Activated naive CD4-positive, alpha-beta T cell treated with anti-CD3 and anti-CD28 coated beads, Interleukin-2, amount 10 ng/mL, durations not matched to agents 7 days and 5 days (primary cell): Measurements from ENCODE around the gene ST3GAL4.

Experiments used
- CTCF ChIA-PET: fragments of 350-600 bp; sonication (Branson Sonifier 250); formaldehyde crosslinking; loops from one replicate; lab custom pipeline; 2021; ENCODE audit warnings: antibody characterized with exemption; lab: Charles Lee
- DNase-seq: peaks from one replicate; pipeline ENCODE4 v3.0.0-alpha.2; 2020
- H3K27ac Mint-ChIP-seq: one replicate; pipeline ENCODE4 v1.8.0; 2021; ENCODE audit warnings: mild to moderate bottlenecking, moderate library complexity, mixed read lengths
- H3K27me3 Mint-ChIP-seq: one replicate; pipeline ENCODE4 v1.8.0; 2021; ENCODE audit warnings: mild to moderate bottlenecking, mixed read lengths
- H3K36me3 Mint-ChIP-seq: one replicate; pipeline ENCODE4 v1.8.0; 2021; ENCODE audit warnings: mixed read lengths
- H3K4me1 Mint-ChIP-seq: one replicate; pipeline ENCODE4 v1.8.0; 2021; ENCODE audit warnings: mixed read lengths
- H3K4me3 Mint-ChIP-seq: one replicate; pipeline ENCODE4 v1.8.0; 2021; ENCODE audit warnings: mild to moderate bottlenecking, moderate library complexity, mixed read lengths
- H3K9me3 Mint-ChIP-seq: one replicate; pipeline ENCODE4 v1.8.0; 2021; ENCODE audit warnings: mixed read lengths

Gene ST3GAL4

GRCh38 chr11:126400479-126400878 is 45.0 kb downstream of the ST3GAL4 start:
- Mint-ChIP-seq H3K9me3 (no peaks in the 10 kb centered on the region), H3K4me1 (no peaks in the 10 kb centered on the region), H3K4me3 (no peak overlapping the region), H3K27me3 (peaks cover 4% of the 10 kb centered on the region), H3K27ac (no peak overlapping the region), H3K36me3 (no peaks in the 10 kb centered on the region)
- CTCF ChIA-PET: no interaction called here
- no peak for DNase-seq

- H3K27ac Mint-ChIP-seq: no peak overlapping the region
Measured at GRCh38 chr11:126403022-126403581, 47.6 kb downstream of the ST3GAL4 start.

GRCh38 chr11:126403658-126404057 is 48.2 kb downstream of the ST3GAL4 start:
- no peak for DNase-seq
- CTCF ChIA-PET: no interaction called here
- Mint-ChIP-seq H3K9me3 (no peaks in the 10 kb centered on the region), H3K36me3 (no peaks in the 10 kb centered on the region), H3K27ac (no peak overlapping the region), H3K27me3 (peaks cover 4% of the 10 kb centered on the region), H3K4me3 (no peak overlapping the region), H3K4me1 (no peaks in the 10 kb centered on the region)

More at GRCh38 chr11:126403022-126403581, 47.6 kb downstream of the ST3GAL4 start:
- H3K4me3 Mint-ChIP-seq: no peak overlapping the region
- H3K36me3 Mint-ChIP-seq: no peaks in the 10 kb centered on the region
- peaks cover 4% of the 10 kb centered on the region for H3K27me3 Mint-ChIP-seq
- DNase-seq: no peak
- no peaks in the 10 kb centered on the region for H3K9me3 Mint-ChIP-seq
- no peaks in the 10 kb centered on the region for H3K4me1 Mint-ChIP-seq
- CTCF ChIA-PET: no interaction called here

GRCh38 chr11:126404367-126404766 is 48.9 kb downstream of the ST3GAL4 start:
- Mint-ChIP-seq H3K36me3 (no peaks in the 10 kb centered on the region), H3K4me1 (no peaks in the 10 kb centered on the region), H3K9me3 (no peaks in the 10 kb centered on the region), H3K4me3 (no peak overlapping the region), H3K27me3 (peaks cover 4% of the 10 kb centered on the region), H3K27ac (no peak overlapping the region)
- CTCF ChIA-PET: interaction anchor here (0.5 kb wide), 1 partner anchor 23 kb away, joined by 3 read pairs; no protein-coding TSS in a partner anchor
- DNase-seq: no peak

- no peak for DNase-seq
- Mint-ChIP-seq H3K27me3 (no peaks in the 10 kb centered on the region), H3K9me3 (no peaks in the 10 kb centered on the region), H3K4me1 (no peaks in the 10 kb centered on the region), H3K27ac (no peak overlapping the region), H3K4me3 (no peak overlapping the region), H3K36me3 (no peaks in the 10 kb centered on the region)
- CTCF ChIA-PET: interaction anchor here (1.1 kb wide), 1 partner anchor 13 kb away, joined by 3 read pairs; no protein-coding TSS in a partner anchor
Measured at GRCh38 chr11:126405374-126405773, 49.9 kb downstream of the ST3GAL4 start.

- H3K36me3 Mint-ChIP-seq: no peaks in the 10 kb centered on the region
- H3K4me3 Mint-ChIP-seq: no peak overlapping the region
- CTCF ChIA-PET: interaction anchor here (1.1 kb wide), 1 partner anchor 14 kb away, joined by 3 read pairs; no protein-coding TSS in a partner anchor
- H3K27me3 Mint-ChIP-seq: no peaks in the 10 kb centered on the region
- no peaks in the 10 kb centered on the region for H3K9me3 Mint-ChIP-seq
- no peak for DNase-seq
- H3K4me1 Mint-ChIP-seq: no peaks in the 10 kb centered on the region
- H3K27ac Mint-ChIP-seq: no peak overlapping the region
Measured at GRCh38 chr11:126405906-126406305, 50.4 kb downstream of the ST3GAL4 start.

GRCh38 chr11:126406368-126406767 is 50.9 kb downstream of the ST3GAL4 start:
- H3K27ac Mint-ChIP-seq: no peak overlapping the region
- H3K4me3 Mint-ChIP-seq: no peak overlapping the region

GRCh38 chr11:126407101-126407521 is 51.6 kb downstream of the ST3GAL4 start:
- no peak overlapping the region for H3K27ac Mint-ChIP-seq
- H3K36me3 Mint-ChIP-seq: no peaks in the 10 kb centered on the region
- H3K9me3 Mint-ChIP-seq: no peaks in the 10 kb centered on the region
- H3K4me3 Mint-ChIP-seq: no peak overlapping the region
- DNase-seq: no peak
- no peaks in the 10 kb centered on the region for H3K27me3 Mint-ChIP-seq
- CTCF ChIA-PET: no interaction called here
- H3K4me1 Mint-ChIP-seq: no peaks in the 10 kb centered on the region

More at GRCh38 chr11:126406368-126406767, 50.9 kb downstream of the ST3GAL4 start:
- no peaks in the 10 kb centered on the region for H3K36me3 Mint-ChIP-seq
- no peaks in the 10 kb centered on the region for H3K4me1 Mint-ChIP-seq
- H3K27me3 Mint-ChIP-seq: no peaks in the 10 kb centered on the region
- DNase-seq: no peak
- CTCF ChIA-PET: interaction anchor here (1.1 kb wide), 1 partner anchor 14 kb away, joined by 3 read pairs; no protein-coding TSS in a partner anchor
- H3K9me3 Mint-ChIP-seq: no peaks in the 10 kb centered on the region

- CTCF ChIA-PET: no interaction called here
- no peaks in the 10 kb centered on the region for H3K36me3 Mint-ChIP-seq
- no peaks in the 10 kb centered on the region for H3K4me1 Mint-ChIP-seq
- no peak overlapping the region for H3K4me3 Mint-ChIP-seq
- H3K27ac Mint-ChIP-seq: no peak overlapping the region
- H3K27me3 Mint-ChIP-seq: no peaks in the 10 kb centered on the region
- no peaks in the 10 kb centered on the region for H3K9me3 Mint-ChIP-seq
- DNase-seq: no peak
Measured at GRCh38 chr11:126407682-126408288, 52.3 kb downstream of the ST3GAL4 start.

GRCh38 chr11:126408496-126408895 is 53.0 kb downstream of the ST3GAL4 start:
- no peaks in the 10 kb centered on the region for H3K4me1 Mint-ChIP-seq
- H3K4me3 Mint-ChIP-seq: no peak overlapping the region
- H3K27ac Mint-ChIP-seq: no peak overlapping the region
- no peaks in the 10 kb centered on the region for H3K9me3 Mint-ChIP-seq
- no peaks in the 10 kb centered on the region for H3K27me3 Mint-ChIP-seq
- H3K36me3 Mint-ChIP-seq: no peaks in the 10 kb centered on the region
- CTCF ChIA-PET: no interaction called here
- DNase-seq: no peak

- Mint-ChIP-seq H3K27ac (peak overlapping the region; percentile 12), H3K9me3 (no peaks in the 10 kb centered on the region)
- CTCF ChIA-PET: no interaction called here
Measured at GRCh38 chr11:126408901-126409619, 53.6 kb downstream of the ST3GAL4 start.

GRCh38 chr11:126409620-126409985 is 54.1 kb downstream of the ST3GAL4 start:
- no peaks in the 10 kb centered on the region for H3K36me3 Mint-ChIP-seq
- no peak overlapping the region for H3K4me3 Mint-ChIP-seq
- no peaks in the 10 kb centered on the region for H3K27me3 Mint-ChIP-seq
- no peak for DNase-seq
- CTCF ChIA-PET: no interaction called here
- H3K9me3 Mint-ChIP-seq: no peaks in the 10 kb centered on the region
- H3K27ac Mint-ChIP-seq: no peak overlapping the region
- H3K4me1 Mint-ChIP-seq: no peaks in the 10 kb centered on the region

More at GRCh38 chr11:126408901-126409619, 53.6 kb downstream of the ST3GAL4 start:
- Mint-ChIP-seq H3K4me3 (no peak overlapping the region), H3K4me1 (no peaks in the 10 kb centered on the region), H3K27me3 (no peaks in the 10 kb centered on the region), H3K36me3 (no peaks in the 10 kb centered on the region)
- DNase-seq: no peak

- Mint-ChIP-seq H3K4me1 (no peaks in the 10 kb centered on the region), H3K9me3 (no peaks in the 10 kb centered on the region), H3K4me3 (no peak overlapping the region), H3K36me3 (no peaks in the 10 kb centered on the region), H3K27ac (no peak overlapping the region), H3K27me3 (no peaks in the 10 kb centered on the region)
- CTCF ChIA-PET: interaction anchor here (0.6 kb wide), 1 partner anchor 104 kb away, joined by 3 read pairs; no protein-coding TSS in a partner anchor
- DNase-seq: no peak
Measured at GRCh38 chr11:126410649-126411048, 55.2 kb downstream of the ST3GAL4 start.

- peaks cover 5% of the 10 kb centered on the region for H3K4me1 Mint-ChIP-seq
- CTCF ChIA-PET: interaction anchor here (1.1 kb wide), 1 partner anchor 68 kb away, joined by 3 read pairs; no protein-coding TSS in a partner anchor
- H3K27me3 Mint-ChIP-seq: peaks cover 3% of the 10 kb centered on the region
- DNase-seq: no peak
- H3K27ac Mint-ChIP-seq: no peak overlapping the region
- H3K4me3 Mint-ChIP-seq: no peak overlapping the region
- H3K36me3 Mint-ChIP-seq: no peaks in the 10 kb centered on the region
- no peaks in the 10 kb centered on the region for H3K9me3 Mint-ChIP-seq
Measured at GRCh38 chr11:126411971-126412381, 56.5 kb downstream of the ST3GAL4 start.
